Stimulated activated naive B cell treated with anti-CD40 and anti-IgM and Interleukin-4, amounts not matched to agents 10 μg/mL and 1 μg/mL and 100 μg/mL, for 72 hours (primary cell): Measurements from ENCODE around the gene LDLRAD4.
A peak's percentile ranks its signal among the peaks of the same experiment; 100 is the strongest.

Experiments used
- ATAC-seq, 2 donors: fragments of 150-1000 bp; cut with Tn5 transposase; replicated peaks; 2 replicates each; pipeline ENCODE4 v1.10.0; 2021; ENCODE audit warnings: moderate library complexity in 1 of 2
- DNase-seq: peaks from one replicate; pipeline ENCODE4 v3.0.0; 2021
- H3K27ac Mint-ChIP-seq: one replicate; pipeline ENCODE4 v1.8.0; 2022; ENCODE audit warnings: mild to moderate bottlenecking, mixed read lengths
- H3K27me3 Mint-ChIP-seq, 2 donors: one replicate each; pipeline ENCODE4 v1.8.0; 2022; ENCODE audit warnings: mixed read lengths in 2 of 2
- H3K36me3 Mint-ChIP-seq, 2 donors: one replicate each; pipeline ENCODE4 v1.8.0; 2022; ENCODE audit warnings: mixed read lengths in 2 of 2, mild to moderate bottlenecking in 1 of 2
- H3K4me1 Mint-ChIP-seq, 2 donors: one replicate each; pipeline ENCODE4 v1.8.0; 2022; ENCODE audit warnings: mixed read lengths in 2 of 2, mild to moderate bottlenecking in 1 of 2
- H3K4me3 Mint-ChIP-seq, 2 donors: one replicate each; pipeline ENCODE4 v1.8.0; 2022; ENCODE audit warnings: mild to moderate bottlenecking in 2 of 2, mixed read lengths in 2 of 2, moderate library complexity in 1 of 2
- H3K9me3 Mint-ChIP-seq, 2 donors: one replicate each; pipeline ENCODE4 v1.8.0; 2022; ENCODE audit warnings: mixed read lengths in 2 of 2, mild to moderate bottlenecking in 1 of 2

Gene LDLRAD4

GRCh38 chr18:13266218-13267100, 47.9 kb downstream of the LDLRAD4 start:
- H3K27me3 Mint-ChIP-seq = peaks cover 6 to 18% of the 10 kb centered on the region in 2 donors
- H3K9me3 Mint-ChIP-seq = no peaks in the 10 kb centered on the region
- H3K36me3 Mint-ChIP-seq = peaks cover 0 to 3% of the 10 kb centered on the region in 2 donors
- DNase-seq (no peak), ATAC-seq (no peak)
- H3K27ac Mint-ChIP-seq = no peak overlapping the region
- H3K4me1 Mint-ChIP-seq = peaks cover 8 to 18% of the 10 kb centered on the region in 2 donors
- no peak overlapping the region for H3K4me3 Mint-ChIP-seq

GRCh38 chr18:13267431-13267873, 48.9 kb downstream of the LDLRAD4 start:
- Mint-ChIP-seq H3K4me3 (no peak overlapping the region), H3K27ac (no peak overlapping the region), H3K36me3 (no peaks in the 10 kb centered on the region), H3K4me1 (peaks cover 1 to 12% of the 10 kb centered on the region in 2 donors), H3K27me3 (peaks cover 0 to 12% of the 10 kb centered on the region in 2 donors), H3K9me3 (no peaks in the 10 kb centered on the region)
- ATAC-seq (no peak), DNase-seq (no peak)

GRCh38 chr18:13268158-13269012, 49.8 kb downstream of the LDLRAD4 start:
- Mint-ChIP-seq H3K9me3 (no peaks in the 10 kb centered on the region), H3K36me3 (no peaks in the 10 kb centered on the region), H3K4me1 (peaks cover 1 to 12% of the 10 kb centered on the region in 2 donors), H3K4me3 (no peak overlapping the region), H3K27ac (no peak overlapping the region), H3K27me3 (peaks cover 0 to 8% of the 10 kb centered on the region in 2 donors)
- DNase-seq (no peak), ATAC-seq (peak in 1 of 2 donors; percentile 10)

- H3K4me1 Mint-ChIP-seq = peaks cover 1 to 12% of the 10 kb centered on the region in 2 donors
- DNase-seq (no peak), ATAC-seq (no peak)
- no peak overlapping the region for H3K27ac Mint-ChIP-seq
- no peaks in the 10 kb centered on the region for H3K9me3 Mint-ChIP-seq
- H3K27me3 Mint-ChIP-seq = peaks cover 0 to 8% of the 10 kb centered on the region in 2 donors
- H3K4me3 Mint-ChIP-seq = no peak overlapping the region
- no peaks in the 10 kb centered on the region for H3K36me3 Mint-ChIP-seq
These were observed 50.4 kb downstream of the LDLRAD4 start for GRCh38 chr18:13269013-13269280.

GRCh38 chr18:13269521-13270011, 51.0 kb downstream of the LDLRAD4 start:
- H3K4me1 Mint-ChIP-seq = peaks cover 1 to 12% of the 10 kb centered on the region in 2 donors
- ATAC-seq (no peak), DNase-seq (no peak)
- H3K9me3 Mint-ChIP-seq = no peaks in the 10 kb centered on the region
- peaks cover 0 to 11% of the 10 kb centered on the region in 2 donors for H3K27me3 Mint-ChIP-seq
- no peaks in the 10 kb centered on the region for H3K36me3 Mint-ChIP-seq
- no peak overlapping the region for H3K27ac Mint-ChIP-seq
- H3K4me3 Mint-ChIP-seq = no peak overlapping the region

- Mint-ChIP-seq H3K4me1 (peaks cover 1 to 12% of the 10 kb centered on the region in 2 donors), H3K27ac (no peak overlapping the region), H3K36me3 (no peaks in the 10 kb centered on the region), H3K27me3 (peaks cover 0 to 11% of the 10 kb centered on the region in 2 donors), H3K9me3 (no peaks in the 10 kb centered on the region), H3K4me3 (no peak overlapping the region)
- no peak for ATAC-seq
- DNase-seq = no peak
These were observed 51.8 kb downstream of the LDLRAD4 start for GRCh38 chr18:13270279-13270855.

GRCh38 chr18:13271302-13271911, 52.8 kb downstream of the LDLRAD4 start:
- H3K36me3 Mint-ChIP-seq = no peaks in the 10 kb centered on the region
- H3K4me3 Mint-ChIP-seq = no peak overlapping the region
- H3K4me1 Mint-ChIP-seq = peaks cover 1 to 12% of the 10 kb centered on the region in 2 donors
- ATAC-seq (no peak), DNase-seq (no peak)
- H3K27me3 Mint-ChIP-seq = peaks cover 0 to 11% of the 10 kb centered on the region in 2 donors
- no peak overlapping the region for H3K27ac Mint-ChIP-seq
- H3K9me3 Mint-ChIP-seq = no peaks in the 10 kb centered on the region

GRCh38 chr18:13272416-13272815, 53.9 kb downstream of the LDLRAD4 start:
- no peaks in the 10 kb centered on the region for H3K9me3 Mint-ChIP-seq
- H3K27me3 Mint-ChIP-seq = peaks cover 0 to 11% of the 10 kb centered on the region in 2 donors
- DNase-seq (no peak), ATAC-seq (no peak)
- peaks cover 1 to 12% of the 10 kb centered on the region in 2 donors for H3K4me1 Mint-ChIP-seq
- no peaks in the 10 kb centered on the region for H3K36me3 Mint-ChIP-seq
- H3K27ac Mint-ChIP-seq = no peak overlapping the region
- no peak overlapping the region for H3K4me3 Mint-ChIP-seq

- Mint-ChIP-seq H3K4me1 (peaks cover 1 to 12% of the 10 kb centered on the region in 2 donors), H3K27ac (no peak overlapping the region), H3K4me3 (no peak overlapping the region), H3K27me3 (peaks cover 0 to 8% of the 10 kb centered on the region in 2 donors), H3K9me3 (no peaks in the 10 kb centered on the region), H3K36me3 (no peaks in the 10 kb centered on the region)
- DNase-seq (no peak), ATAC-seq (no peak)
These were observed 55.2 kb downstream of the LDLRAD4 start for GRCh38 chr18:13273800-13274199.

- no peak overlapping the region for H3K27ac Mint-ChIP-seq
- peaks cover 6 to 12% of the 10 kb centered on the region in 2 donors for H3K4me1 Mint-ChIP-seq
- no peak for ATAC-seq
These were observed 56.5 kb downstream of the LDLRAD4 start for GRCh38 chr18:13275075-13275474.

GRCh38 chr18:13276530-13277520, 58.3 kb downstream of the LDLRAD4 start:
- no peaks in the 10 kb centered on the region for H3K36me3 Mint-ChIP-seq
- ATAC-seq = no peak
- H3K4me1 Mint-ChIP-seq = peaks cover 6 to 17% of the 10 kb centered on the region in 2 donors
- H3K4me3 Mint-ChIP-seq = no peak overlapping the region
- peaks cover 0 to 3% of the 10 kb centered on the region in 2 donors for H3K27me3 Mint-ChIP-seq
- peak overlapping the region; percentile 65 for H3K27ac Mint-ChIP-seq
- H3K9me3 Mint-ChIP-seq = no peaks in the 10 kb centered on the region
- no peak for DNase-seq

More at GRCh38 chr18:13275075-13275474, 56.5 kb downstream of the LDLRAD4 start:
- H3K9me3 Mint-ChIP-seq = no peaks in the 10 kb centered on the region
- no peaks in the 10 kb centered on the region for H3K36me3 Mint-ChIP-seq
- H3K27me3 Mint-ChIP-seq = peaks cover 0 to 3% of the 10 kb centered on the region in 2 donors
- DNase-seq = no peak
- H3K4me3 Mint-ChIP-seq = no peak overlapping the region

- Mint-ChIP-seq H3K4me3 (no peak overlapping the region), H3K36me3 (no peaks in the 10 kb centered on the region), H3K4me1 (peaks cover 6 to 17% of the 10 kb centered on the region in 2 donors), H3K27me3 (peaks cover 0 to 3% of the 10 kb centered on the region in 2 donors), H3K27ac (no peak overlapping the region), H3K9me3 (peaks cover 0 to 2% of the 10 kb centered on the region in 2 donors)
- DNase-seq (no peak), ATAC-seq (no peak)
These were observed 59.6 kb downstream of the LDLRAD4 start for GRCh38 chr18:13278062-13278630.
